IMR-90 (cell line): ENCODE measurements around the gene CFAP61. TPM values are rescaled to one million over a fixed set of nuclear protein-coding genes. Genes with fewer than 3 reads are reported as not detected.

ENCODE experiments used
- ATAC-seq: fragments of 200-7000 bp; cut with Tn5 transposase; 2 replicates; pipeline ENCODE4 v1.9.1; 2020; ENCODE audit warnings: low read depth, mild to moderate bottlenecking, moderate library complexity
- BruUV-seq: library from RNA; stranded (reverse); fragments of 400-500 nt; replicated peaks from 2 replicates; lab custom pipeline; 2021; lab: Mats Ljungman, UMichigan
- CTCF ChIA-PET: fragments of 300-600 bp; formaldehyde crosslinking; extraction: SDS; loops from one replicate; lab custom pipeline; 2021; ENCODE audit warnings: antibody characterized with exemption; lab: Yijun Ruan, JAX
- POLR2A ChIA-PET: fragments of 300-600 bp; sonication (Branson Sonifier 250); formaldehyde crosslinking; loops from one replicate; lab custom pipeline; 2022; ENCODE audit warnings: antibody characterized with exemption; ENCODE audit not compliant: unreplicated experiment; lab: Charles Lee
- DNase-seq: peaks from one replicate; pipeline ENCODE4 v3.0.0; 2013
- H2AFZ ChIP-seq: replicated peaks from 2 replicates; pipeline ENCODE3; 2013; ENCODE audit warnings: low read length, mild to moderate bottlenecking; ENCODE audit not compliant: poor library complexity
- H2AK5ac ChIP-seq: 2 replicates; pipeline ENCODE4 v1.6.1; 2013; ENCODE audit warnings: low read depth, low read length, inconsistent platforms
- H2AK9ac ChIP-seq: replicated peaks from 2 replicates; pipeline ENCODE3; 2013; ENCODE audit warnings: mild to moderate bottlenecking, low read depth, low read length, moderate library complexity; ENCODE audit not compliant: poor library complexity
- H2BK120ac ChIP-seq: 2 replicates; pipeline ENCODE4 v1.6.1; 2013; ENCODE audit warnings: low read depth, low read length, inconsistent platforms
- H2BK15ac ChIP-seq: 3 replicates; pipeline ENCODE4 v1.6.1; 2013; ENCODE audit warnings: low read depth, low read length, inconsistent platforms
- H2BK20ac ChIP-seq: 2 replicates; pipeline ENCODE4 v1.6.1; 2013; ENCODE audit warnings: low read depth, mild to moderate bottlenecking, inconsistent platforms, low read length, moderate library complexity
- H2BK5ac ChIP-seq: 2 replicates; pipeline ENCODE4 v1.6.1; 2013; ENCODE audit warnings: mild to moderate bottlenecking, low read depth, low read length, inconsistent platforms; ENCODE audit not compliant: poor library complexity, severe bottlenecking
- H3K14ac ChIP-seq: replicated peaks from 2 replicates; pipeline ENCODE4 v1.6.1; 2013; ENCODE audit warnings: low read depth, low read length, inconsistent platforms
- H3K18ac ChIP-seq: 2 replicates; pipeline ENCODE4 v1.6.1; 2013; ENCODE audit warnings: low read depth, low read length, control low read depth
- H3K23ac ChIP-seq: 2 replicates; pipeline ENCODE4 v1.6.1; 2013; ENCODE audit warnings: low read depth, low read length, inconsistent platforms
- H3K27ac ChIP-seq: 2 replicates; pipeline ENCODE4 v1.5.1; 2013; ENCODE audit warnings: mild to moderate bottlenecking, control low read depth, low read length; ENCODE audit not compliant: insufficient read depth
- H3K27me3 ChIP-seq: 2 replicates; pipeline ENCODE4 v1.6.1; 2013; ENCODE audit warnings: low read length; ENCODE audit not compliant: control insufficient read depth, insufficient read depth
- H3K36me3 ChIP-seq: 2 replicates; pipeline ENCODE4 v1.6.1; 2013; ENCODE audit warnings: low read length, mixed read lengths; ENCODE audit not compliant: control insufficient read depth, insufficient read depth
- H3K4ac ChIP-seq: 2 replicates; pipeline ENCODE4 v1.6.1; 2013; ENCODE audit warnings: low read depth, low read length, inconsistent platforms
- H3K4me1 ChIP-seq: 2 replicates; pipeline ENCODE4 v1.6.1; 2013; ENCODE audit warnings: low read length, mixed read lengths; ENCODE audit not compliant: control insufficient read depth, insufficient read depth
- H3K4me2 ChIP-seq: 2 replicates; pipeline ENCODE4 v1.6.1; 2013; ENCODE audit warnings: low read depth, mild to moderate bottlenecking, control low read depth, low read length, moderate library complexity
- H3K4me3 ChIP-seq: 2 replicates; pipeline ENCODE4 v1.5.1; 2013; ENCODE audit warnings: low read depth, mild to moderate bottlenecking, control low read depth, low read length, moderate library complexity; ENCODE audit not compliant: insufficient read depth
- H3K56ac ChIP-seq: 2 replicates; pipeline ENCODE4 v1.6.1; 2013; ENCODE audit warnings: low read length, inconsistent platforms; ENCODE audit not compliant: insufficient read depth; ENCODE audit errors: extremely low read depth
- H3K79me1 ChIP-seq, 2 experiments: 2 replicates each; pipeline ENCODE4 v1.6.1; 2013; ENCODE audit warnings: low read length in 2 of 2, inconsistent platforms in 1 of 2, low read depth in 1 of 2
- H3K9ac ChIP-seq: 2 replicates; pipeline ENCODE4 v1.6.1; 2013; ENCODE audit warnings: low read depth, low read length, control low read depth
- H3K9me1 ChIP-seq: 2 replicates; pipeline ENCODE4 v1.6.1; 2013; ENCODE audit warnings: low read length, inconsistent platforms; ENCODE audit not compliant: insufficient read depth
- H3K9me3 ChIP-seq: 2 replicates; pipeline ENCODE4 v1.6.1; 2013; ENCODE audit warnings: low read length; ENCODE audit not compliant: control insufficient read depth, insufficient read depth
- H4K20me1 ChIP-seq: 2 replicates; pipeline ENCODE4 v1.6.1; 2013; ENCODE audit warnings: low read length, inconsistent platforms; ENCODE audit not compliant: insufficient read depth
- H4K5ac ChIP-seq: 2 replicates; pipeline ENCODE4 v1.6.1; 2013; ENCODE audit warnings: mild to moderate bottlenecking, low read depth, low read length, control low read depth
- H4K8ac ChIP-seq, 2 experiments: 2 replicates each; pipeline ENCODE4 v1.6.1; 2013; ENCODE audit warnings: low read depth in 2 of 2, low read length in 2 of 2, control low read depth in 1 of 2, inconsistent platforms in 1 of 2
- H4K91ac ChIP-seq: 2 replicates; pipeline ENCODE4 v1.6.1; 2013; ENCODE audit warnings: low read depth, low read length, inconsistent platforms; ENCODE audit not compliant: insufficient read depth
- CEBPB ChIP-seq: IDR thresholded peaks from 2 replicates; pipeline ENCODE4 v1.6.1; 2012; ENCODE audit warnings: low read depth, low read length, improper control_type of control experiment
- CHD1 ChIP-seq: IDR thresholded peaks from 2 replicates; pipeline ENCODE4 v1.6.1; 2012; ENCODE audit warnings: low read depth, low read length, improper control_type of control experiment
- ELK1 ChIP-seq: fragments of 150-350 bp; IDR thresholded peaks from 2 replicates; pipeline ENCODE4 v1.6.1; 2016; ENCODE audit warnings: low read depth, mild to moderate bottlenecking, low read length, moderate library complexity, borderline replicate concordance
- FOS ChIP-seq: fragments of 150-350 bp; IDR thresholded peaks from 2 replicates; pipeline ENCODE4 v1.6.1; 2016; ENCODE audit warnings: low read depth, low read length
- NFE2L2 ChIP-seq: fragments of 150-350 bp; IDR thresholded peaks from 2 replicates; pipeline ENCODE4 v1.6.1; 2016; ENCODE audit warnings: low read depth, mild to moderate bottlenecking, low read length
- RFX5 ChIP-seq: IDR thresholded peaks from 2 replicates; pipeline ENCODE4 v1.8.0; 2012; ENCODE audit warnings: low read depth, mild to moderate bottlenecking, low read length, moderate library complexity
- WGBS, 2 experiments: methylation state at CpG; one replicate each; pipeline versions ENCODE4 v1.1.5 to v1.1.7; 2013; ENCODE audit warnings: missing lambda C conversion rate in 2 of 2; ENCODE audit not compliant: insufficient read length in 1 of 2; ENCODE audit errors: extremely low coverage in 2 of 2; 5-methylcytosine and 5-hydroxymethylcytosine counted together
- dilution Hi-C: fragments of 300-500 bp; cut with HindIII; formaldehyde crosslinking; loops from one replicate; pipeline ENCODE4 v1.14.3; 2018; ENCODE audit warnings: low sequenced_read_pairs; ENCODE audit not compliant: unreplicated experiment
- in situ Hi-C: fragments of 300-500 bp; cut with MboI; formaldehyde crosslinking; loops from 3 replicates; pipeline ENCODE4 v1.14.3; 2019; ENCODE audit warnings: low sequenced_read_pairs, inconsistent platforms, mixed read lengths
- intact Hi-C: fragments of 100-400 bp; cut with micrococcal nuclease; formaldehyde crosslinking; loops from 2 replicates; pipeline ENCODE4 v1.10.0; 2022
- polyA plus RNA-seq, 3 experiments: library from polyadenylated mRNA; depleted of rRNA; stranded (reverse); fragments of >200 nt; gene quantifications; 2 replicates each; pipeline ENCODE4 v1.2.3, GENCODE V29; 2012; ENCODE audit warnings: low replicate concordance in 1 of 3
- total RNA-seq: library from RNA; depleted of rRNA; stranded (reverse); fragments of >200 nt; gene quantifications from 2 replicates; pipeline ENCODE4 v1.2.3, GENCODE V29; 2012

CFAP61 gene
- total and polyA plus RNA-seq, 2 of the 4 experiments (the other 2 are of a cell fraction) = 0.07 TPM; not detected in 1

- Histone ChIP-seq H2BK120ac (no peak overlapping the region), H3K23ac (no peak overlapping the region), H2BK20ac (no peak overlapping the region), H3K9me1 (no peaks in the 10 kb centered on the region), H3K56ac (no peak overlapping the region), H3K18ac (no peak overlapping the region), H2BK5ac (no peak overlapping the region), H4K91ac (no peak overlapping the region), H3K4me2 (no peak overlapping the region), H3K14ac (no peak overlapping the region), H4K5ac (no peak overlapping the region), H3K4me3 (no peak overlapping the region), H2AK9ac (no peak overlapping the region), H3K4ac (no peak overlapping the region), H2AK5ac (no peak overlapping the region), H3K27ac (no peak overlapping the region), H3K27me3 (peaks cover 3% of the 10 kb centered on the region), H4K20me1 (no peaks in the 10 kb centered on the region), H3K4me1 (no peaks in the 10 kb centered on the region), H3K79me1 (no peaks in the 10 kb centered on the region), H3K9ac (no peak overlapping the region), H2BK15ac (no peak overlapping the region), H3K9me3 (no peaks in the 10 kb centered on the region), H2AFZ (no peak overlapping the region), H3K36me3 (no peaks in the 10 kb centered on the region), H4K8ac (no peak overlapping the region)
- dilution Hi-C loops = no loop called here
- no TSS peak for BruUV-seq
- DNase-seq = no peak
- intact Hi-C loops = no loop called here
- ChIA-PET POLR2A (no interaction called here), CTCF (no interaction called here)
- ATAC-seq = no peak
- in situ Hi-C loops = no loop called here
- no peak for TF ChIP-seq NFE2L2
- no peak for TF ChIP-seq CHD1
- TF ChIP-seq CEBPB = no peak
- no peak for TF ChIP-seq ELK1
- no peak for TF ChIP-seq FOS
- no peak for TF ChIP-seq RFX5
- WGBS, 2 experiments = no CpG with 5 or more reads among the region's 7 CpGs
These were observed 291.6 kb downstream of the CFAP61 start for GRCh38 chr20:20343932-20344331.
